Activated CD4-positive, alpha-beta T cell treated with anti-CD3 and anti-CD28 coated beads, Interleukin-2, amount 50 U/mL, for 48 hours (primary cell): ENCODE data around the gene LMCD1.

ENCODE experiments used
- DNase-seq, 2 experiments: peaks; one replicate each; pipeline ENCODE4 v3.0.0-alpha.2; 2020

LMCD1 gene

DNA sequence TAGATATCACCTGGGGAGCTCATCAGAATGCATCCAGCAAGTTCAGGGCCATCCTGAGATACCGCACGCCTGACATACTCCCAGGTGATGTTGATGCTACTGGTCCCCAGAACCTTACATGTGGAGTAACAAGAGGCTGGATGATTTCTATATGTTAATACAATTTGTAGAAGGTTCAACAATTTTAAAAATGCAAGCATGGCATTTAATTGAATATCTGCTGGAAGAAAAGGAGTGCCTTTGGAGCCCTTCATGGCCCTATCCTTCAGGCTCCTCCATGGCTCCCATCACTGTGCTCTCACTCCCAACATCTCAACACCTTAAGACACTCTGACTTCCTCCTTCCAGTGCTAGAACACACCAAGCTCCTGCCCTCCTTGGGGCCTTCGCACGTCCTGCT, 36.6 kb downstream of the LMCD1 start:
- no peak for DNase-seq

DNA sequence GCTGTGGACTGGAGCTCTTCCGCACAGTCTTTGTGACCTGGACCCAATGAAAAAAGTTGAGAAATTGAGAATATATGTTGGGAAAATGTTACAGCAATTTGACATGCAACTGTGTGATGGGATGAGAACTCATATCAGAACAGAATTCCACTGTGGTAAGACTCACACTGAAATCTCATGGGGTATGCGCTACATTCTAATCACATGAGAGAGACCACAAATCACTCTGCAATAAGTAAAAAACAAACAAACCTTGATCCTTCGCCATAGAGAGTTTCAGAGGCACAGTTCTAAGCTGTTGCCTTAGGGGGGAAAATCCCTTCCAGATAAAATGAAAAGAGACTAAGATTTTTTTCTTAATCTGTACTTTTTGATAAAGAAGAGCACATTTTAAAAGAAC, 37.3 kb downstream of the LMCD1 start:
- no peak for DNase-seq

DNA sequence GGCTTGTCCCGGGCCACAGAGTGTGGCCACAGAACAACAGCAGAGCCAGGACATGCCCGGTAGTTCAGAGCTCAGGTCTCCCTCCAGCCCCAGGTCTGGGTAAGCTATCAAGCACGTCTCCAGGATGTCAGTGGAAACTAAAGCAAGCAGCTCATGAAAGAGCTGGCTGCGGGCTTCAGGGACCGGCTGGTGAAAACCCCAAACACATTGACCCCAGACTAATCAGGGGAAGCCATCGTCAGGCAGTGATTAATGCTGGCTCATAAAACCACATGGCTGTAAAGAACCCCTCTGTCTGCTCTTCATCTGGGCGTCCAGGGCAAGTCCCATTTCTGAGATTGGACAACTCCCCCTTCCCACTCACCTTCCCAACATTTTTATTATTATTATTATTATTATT, 37.8 kb downstream of the LMCD1 start:
- no peak for DNase-seq

DNA sequence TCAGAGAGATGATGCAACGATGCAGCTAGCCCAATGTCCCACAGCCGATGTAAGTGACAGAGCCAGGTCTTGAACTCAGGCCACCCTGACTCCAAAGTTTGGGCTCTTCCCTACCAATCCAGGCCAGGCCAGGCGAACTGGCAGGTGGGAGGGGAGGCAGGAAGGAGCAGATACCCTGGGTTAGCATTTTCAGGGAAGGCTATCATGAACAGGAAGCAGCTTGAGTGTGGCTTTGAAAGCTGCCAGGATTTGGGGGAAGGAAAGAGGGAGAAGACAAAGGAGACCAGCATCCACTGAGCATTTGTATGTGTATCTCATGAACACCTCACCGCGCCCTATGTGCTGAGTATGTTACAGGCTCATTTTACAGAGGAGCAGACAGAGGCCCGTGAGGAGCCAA, 38.8 kb downstream of the LMCD1 start:
- no peak for DNase-seq

DNA sequence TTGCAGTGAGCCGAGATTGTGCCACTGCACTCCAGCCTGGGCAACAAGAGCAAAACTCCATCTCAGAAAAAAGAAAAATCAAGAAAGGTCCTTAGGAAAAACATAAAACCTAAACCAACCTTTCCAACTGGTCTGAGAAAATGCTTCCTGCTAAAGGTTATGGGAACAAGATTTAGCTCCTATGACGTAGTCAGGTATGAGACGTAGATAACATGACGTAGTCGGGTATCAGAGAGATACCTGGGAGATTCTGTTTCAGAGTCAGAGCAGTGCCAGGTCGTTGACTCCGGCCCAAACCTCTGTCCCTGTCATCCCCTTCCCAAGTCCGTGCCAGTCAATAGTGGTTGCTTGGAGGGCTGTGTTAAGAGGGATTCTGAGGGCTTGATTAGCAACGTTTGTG, 39.9 kb downstream of the LMCD1 start:
- no peak for DNase-seq

DNA sequence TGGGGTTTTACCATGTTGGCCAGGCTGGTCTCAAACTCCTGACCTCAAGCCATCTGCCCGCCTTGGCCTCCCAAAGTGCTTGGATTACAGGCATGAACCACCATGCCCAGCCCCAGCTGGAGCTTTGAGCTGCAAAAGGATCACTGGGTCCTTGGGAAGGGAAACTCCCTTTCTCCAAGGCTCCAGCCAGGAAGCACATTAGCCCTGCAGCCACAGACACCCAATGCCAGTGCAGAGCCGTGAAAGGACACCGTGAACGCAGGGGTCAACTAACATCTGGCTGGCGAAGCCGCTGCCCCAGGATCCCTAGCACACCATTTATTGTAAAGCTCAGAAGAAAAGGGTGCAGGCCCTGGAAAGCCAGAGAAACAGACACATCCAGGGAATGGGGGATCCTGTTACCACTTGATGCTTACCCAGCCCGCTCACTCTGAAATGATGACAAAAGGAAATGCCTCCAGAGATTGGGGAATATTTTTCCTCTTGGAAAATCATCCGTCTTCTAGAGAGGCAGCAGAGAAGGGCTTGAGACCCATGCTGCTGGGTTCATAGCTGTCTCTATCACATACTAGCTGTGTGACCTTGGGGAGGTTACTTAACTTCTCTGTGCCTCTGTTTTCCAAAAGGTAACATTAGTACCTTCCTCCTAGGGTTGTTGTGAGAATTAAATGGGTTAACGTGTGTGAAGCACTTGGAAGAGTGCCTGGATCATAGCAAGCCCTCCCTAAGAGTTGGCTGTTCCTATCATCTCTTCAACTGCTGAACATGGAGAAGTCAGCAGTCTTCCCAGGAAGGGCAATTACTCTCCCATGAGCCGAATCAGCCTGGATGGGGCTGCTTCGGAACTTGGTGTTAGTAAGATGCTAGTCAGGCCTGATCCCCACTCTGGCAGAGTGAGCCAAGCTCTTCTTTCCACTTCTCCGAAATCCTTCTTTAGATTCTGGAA, 40.8 kb downstream of the LMCD1 start:
- no peak for DNase-seq

DNA sequence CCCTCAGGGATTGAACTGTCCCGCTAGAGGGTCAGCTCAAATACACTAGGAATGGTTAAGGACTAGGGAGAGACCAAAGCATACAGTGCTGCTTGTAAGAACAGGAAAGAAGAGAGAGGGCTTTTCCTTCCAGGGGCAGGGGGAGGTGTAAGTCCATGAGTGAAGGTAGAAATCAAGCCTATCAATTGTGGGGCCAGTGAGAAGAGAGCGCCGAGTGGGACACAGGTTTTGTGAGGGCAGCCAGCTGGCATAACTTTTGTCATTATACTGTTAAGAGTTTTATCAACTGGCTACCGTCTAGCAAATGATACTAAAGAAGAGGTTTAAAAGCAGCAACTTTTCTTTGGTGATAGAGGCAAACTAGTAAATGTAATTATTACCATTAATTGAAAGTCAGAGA, 45.0 kb downstream of the LMCD1 start:
- no peak for DNase-seq

DNA sequence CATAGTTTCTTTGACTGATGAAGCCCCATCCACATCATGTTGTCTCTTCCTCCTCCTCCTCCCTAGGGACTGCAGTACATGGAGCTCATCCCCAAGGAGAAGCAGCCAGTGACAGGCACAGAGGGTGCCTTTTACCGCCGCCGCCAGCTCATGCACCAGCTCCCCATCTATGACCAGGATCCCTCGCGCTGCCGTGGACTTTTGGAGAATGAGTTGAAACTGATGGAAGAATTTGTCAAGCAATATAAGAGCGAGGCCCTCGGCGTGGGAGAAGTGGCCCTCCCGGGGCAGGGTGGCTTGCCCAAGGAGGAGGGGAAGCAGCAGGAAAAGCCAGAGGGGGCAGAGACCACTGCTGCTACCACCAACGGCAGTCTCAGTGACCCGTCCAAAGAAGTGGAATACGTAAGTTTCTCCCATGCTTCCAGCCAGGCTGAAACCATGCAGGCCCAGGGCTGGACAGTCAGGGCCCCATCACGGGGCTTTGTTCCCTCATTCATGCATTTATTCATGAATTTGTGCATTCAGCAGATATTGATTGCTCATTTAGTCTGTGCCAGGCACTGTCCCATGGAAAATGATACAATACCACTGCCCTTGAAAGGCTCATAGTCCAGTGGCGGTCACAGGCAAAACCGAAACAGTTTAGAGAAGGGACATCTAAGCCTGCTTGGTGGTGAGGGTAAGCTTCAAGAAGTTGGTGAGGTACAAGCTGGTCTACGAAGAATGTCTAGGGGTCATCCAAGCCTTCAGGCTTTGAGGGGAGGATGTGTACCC, 47.1 kb downstream of the LMCD1 start:
- no peak for DNase-seq

DNA sequence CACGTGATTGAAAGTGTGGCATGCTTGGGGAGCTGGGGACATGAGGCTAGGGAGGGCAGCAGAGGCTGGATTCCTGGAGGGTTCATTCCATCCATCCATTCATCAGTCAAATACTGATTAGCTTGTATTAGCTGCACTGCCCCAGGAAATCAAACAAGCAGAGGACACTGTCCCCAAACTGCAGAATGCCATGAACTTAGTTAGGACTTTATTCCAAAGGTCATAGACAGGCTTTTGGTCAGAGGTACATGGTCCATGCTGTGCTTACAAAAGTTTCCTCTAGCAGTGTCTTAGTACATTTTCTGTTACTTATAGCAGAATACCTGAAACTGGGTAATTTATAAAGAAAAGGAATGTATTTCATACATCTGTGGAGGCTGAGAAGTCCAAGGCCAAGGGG, 47.7 kb downstream of the LMCD1 start:
- no peak for DNase-seq

DNA sequence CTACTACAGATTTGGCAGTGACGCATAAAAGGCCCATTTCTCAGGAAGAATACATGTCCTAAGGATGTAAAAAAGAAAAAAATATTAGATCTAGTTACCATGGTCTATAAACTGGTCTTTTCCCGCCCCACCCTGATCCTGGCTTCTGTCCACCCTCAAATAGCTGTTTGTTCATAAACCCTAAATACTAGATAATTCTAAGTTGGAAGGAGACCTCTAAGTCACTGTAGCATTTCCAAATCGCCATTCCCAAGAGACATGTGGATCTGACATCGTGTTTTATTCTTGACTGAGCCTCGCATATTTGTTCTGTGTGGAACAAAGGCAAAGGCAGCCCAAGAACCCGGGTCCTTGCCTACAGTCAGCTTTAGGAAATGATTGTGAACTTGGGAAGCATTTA, 49.0 kb downstream of the LMCD1 start:
- no peak for DNase-seq

DNA sequence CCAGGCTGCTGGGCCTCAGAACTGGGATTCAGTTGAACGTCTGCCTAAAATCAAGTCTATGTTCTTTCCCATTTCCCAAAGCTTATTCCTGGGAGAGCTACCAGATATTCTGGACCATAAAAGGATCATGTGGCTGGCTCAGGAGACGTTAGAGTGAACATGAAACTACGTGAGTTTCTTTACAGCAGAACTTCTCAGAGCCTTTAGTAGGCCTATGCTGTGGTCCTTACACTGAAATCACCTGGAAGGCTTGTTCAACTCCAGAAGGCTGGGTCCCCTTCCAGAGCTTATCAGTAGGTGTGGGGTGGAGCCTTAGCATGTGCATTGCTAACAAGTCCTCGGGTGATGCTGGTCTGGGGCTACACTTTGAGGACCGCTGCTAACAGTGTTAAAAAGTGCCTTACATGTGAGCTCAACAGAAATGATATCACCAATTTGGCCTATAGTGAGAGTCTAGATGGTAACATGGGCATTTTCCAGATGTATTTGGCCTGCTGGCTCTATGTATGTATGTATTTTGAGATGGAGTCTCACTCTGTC, 50.7 kb downstream of the LMCD1 start:
- no peak for DNase-seq

DNA sequence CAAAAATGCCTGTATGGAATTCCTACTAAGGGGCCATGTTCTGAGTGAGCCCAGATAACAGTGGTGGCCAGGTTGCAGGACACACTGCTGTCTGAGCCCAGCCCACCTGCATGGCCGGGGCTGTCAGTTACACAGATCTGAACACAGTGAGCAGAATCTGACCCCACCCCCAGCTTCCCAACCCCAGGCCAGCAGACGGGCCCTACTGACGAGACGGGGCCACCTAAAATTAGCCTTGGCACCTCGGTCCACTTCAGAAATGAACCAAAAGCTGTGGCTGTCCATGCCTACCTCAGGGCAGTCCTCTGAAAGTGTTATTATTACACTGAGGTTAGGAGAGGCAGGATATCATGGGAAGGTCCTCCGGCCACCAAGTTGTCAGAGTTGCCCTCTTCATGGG, 51.8 kb downstream of the LMCD1 start:
- DNase-seq, result no peak

DNA sequence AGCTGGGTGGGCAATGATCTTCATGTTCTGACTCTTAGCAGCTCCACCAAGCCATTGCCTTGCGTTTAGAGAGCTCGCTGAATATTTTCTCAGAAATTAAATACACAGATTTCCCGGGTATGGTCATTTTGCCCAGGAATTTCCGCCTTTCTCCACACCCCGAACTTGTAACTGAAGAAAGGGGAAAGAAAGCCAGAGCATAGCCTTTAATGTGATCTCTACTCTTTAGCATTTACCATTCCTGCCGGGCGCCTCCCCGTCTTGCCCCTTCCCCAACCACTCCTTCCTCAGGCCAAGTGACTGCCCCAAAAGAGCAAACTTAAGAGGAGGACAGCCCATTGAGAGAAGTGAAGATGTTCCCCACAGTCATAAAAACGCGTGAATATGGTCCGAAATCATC, 53.1 kb downstream of the LMCD1 start:
- no peak for DNase-seq

DNA sequence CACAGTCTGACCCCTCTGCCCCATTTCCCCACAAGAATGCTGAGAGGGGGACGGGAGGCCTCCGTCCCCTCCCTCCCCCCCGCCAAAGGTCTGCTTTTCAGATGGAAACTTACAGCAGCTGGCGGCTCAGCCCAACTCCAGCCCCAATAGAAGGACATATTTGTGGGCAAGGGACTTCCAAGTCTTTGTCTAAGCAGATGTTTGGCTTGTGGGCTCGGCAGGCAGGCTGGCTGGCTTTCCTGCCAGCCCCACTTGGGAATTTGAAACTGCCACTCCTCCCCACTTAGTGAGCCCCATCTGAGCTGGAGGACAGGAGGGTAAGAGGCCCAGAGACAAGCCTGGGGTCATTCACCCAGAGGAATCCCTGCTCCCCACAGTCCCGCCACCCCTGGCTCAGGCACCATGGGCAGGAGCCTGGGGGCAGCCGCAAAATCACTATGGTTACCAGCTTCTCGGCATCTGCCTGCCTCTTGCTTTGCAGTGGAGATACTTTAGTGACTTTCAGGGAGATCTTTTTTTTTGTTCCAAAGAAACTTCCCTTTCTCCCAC, 53.6 kb downstream of the LMCD1 start:
- DNase-seq, result no peak

DNA sequence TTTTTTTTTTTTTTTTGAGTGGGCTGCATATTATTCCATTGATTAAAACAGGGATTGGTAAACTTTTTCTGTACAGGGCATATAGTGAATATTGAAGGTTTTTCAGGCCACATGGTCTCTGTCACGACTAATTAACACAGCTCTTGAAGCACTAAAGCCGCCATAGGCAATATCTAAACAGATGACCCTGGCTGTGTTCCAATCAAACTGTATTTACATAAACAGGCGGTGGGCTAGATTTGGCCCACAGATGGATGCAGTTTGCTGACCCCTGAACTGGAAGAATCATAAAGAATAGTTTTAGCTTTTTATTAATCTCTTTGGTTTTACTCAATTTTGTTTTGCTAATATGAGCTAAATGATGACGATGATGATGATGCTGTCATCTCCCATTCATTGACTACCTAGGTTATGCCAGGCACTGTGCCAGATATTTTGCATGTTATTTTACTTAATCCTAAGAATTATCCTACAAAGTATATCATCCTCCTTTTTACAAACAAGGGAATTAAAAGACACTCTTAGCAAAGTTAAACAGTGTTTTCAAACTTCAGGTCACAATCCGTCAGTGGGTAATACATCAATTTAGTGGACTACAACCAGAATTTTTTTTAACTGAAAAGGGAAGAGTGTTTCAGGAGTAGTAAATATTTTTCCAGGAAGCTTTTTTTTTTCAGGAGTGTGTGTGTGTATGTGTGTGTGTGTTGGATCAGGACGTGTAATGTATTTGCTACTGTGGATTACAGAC, 54.3 kb downstream of the LMCD1 start:
- DNase-seq, result no peak

DNA sequence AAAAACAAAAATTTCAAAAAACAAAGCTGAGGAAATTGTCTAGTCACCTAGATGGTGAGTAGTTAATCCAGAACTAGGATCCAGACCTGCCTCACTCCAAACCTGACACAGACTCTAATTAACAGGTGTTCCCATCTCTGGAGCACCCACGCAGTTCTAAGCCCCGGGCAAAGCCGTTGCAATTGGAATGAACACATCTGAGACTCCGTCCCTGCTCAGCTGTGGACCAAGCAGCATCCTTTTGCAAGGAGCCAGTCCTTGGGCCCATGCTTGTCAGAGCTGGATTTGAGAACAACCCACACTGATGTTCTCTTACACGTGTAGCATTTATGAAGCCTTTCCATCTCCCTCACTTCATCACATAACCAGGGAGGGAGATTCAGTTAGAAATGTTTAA, 54.8 kb downstream of the LMCD1 start:
- DNase-seq, result no peak

DNA sequence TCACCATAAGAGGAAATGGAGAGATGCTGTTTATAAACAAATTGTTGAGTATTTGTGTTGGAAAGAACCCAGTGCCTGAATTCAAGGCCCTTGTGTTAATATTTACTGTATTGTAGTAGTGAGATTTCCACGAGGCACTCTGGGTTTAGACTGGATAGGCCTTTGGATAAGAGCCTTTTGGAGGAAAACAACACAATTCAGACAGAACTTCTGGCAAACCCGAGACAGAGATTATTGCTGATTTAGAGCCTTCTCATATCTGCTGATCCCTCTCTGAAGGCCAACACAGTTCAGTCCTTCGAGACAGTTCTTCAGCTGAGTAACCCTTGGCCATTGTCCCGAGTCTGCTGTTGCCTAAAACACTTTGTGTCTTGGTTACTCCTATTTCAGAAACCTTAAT, 55.7 kb downstream of the LMCD1 start:
- no peak for DNase-seq

DNA sequence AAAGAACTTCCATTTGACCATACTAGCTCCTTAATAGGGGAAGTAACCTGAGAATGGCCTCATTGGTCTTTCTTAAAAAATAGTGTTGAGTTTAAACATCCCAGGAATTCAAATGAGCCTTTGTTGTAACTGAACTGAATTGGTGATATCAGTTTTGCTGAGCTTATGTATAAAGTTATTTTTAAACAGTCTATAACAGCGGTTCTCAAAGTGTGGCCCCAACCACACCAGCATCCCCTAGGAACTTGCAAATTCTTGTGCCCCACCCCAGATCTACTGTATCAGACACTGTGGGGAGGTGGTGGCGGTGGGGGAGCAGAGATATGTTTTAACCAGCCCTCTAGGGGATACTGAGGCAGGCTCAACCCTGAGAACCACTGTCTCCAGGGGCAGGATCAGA, 57.0 kb downstream of the LMCD1 start:
- no peak for DNase-seq

DNA sequence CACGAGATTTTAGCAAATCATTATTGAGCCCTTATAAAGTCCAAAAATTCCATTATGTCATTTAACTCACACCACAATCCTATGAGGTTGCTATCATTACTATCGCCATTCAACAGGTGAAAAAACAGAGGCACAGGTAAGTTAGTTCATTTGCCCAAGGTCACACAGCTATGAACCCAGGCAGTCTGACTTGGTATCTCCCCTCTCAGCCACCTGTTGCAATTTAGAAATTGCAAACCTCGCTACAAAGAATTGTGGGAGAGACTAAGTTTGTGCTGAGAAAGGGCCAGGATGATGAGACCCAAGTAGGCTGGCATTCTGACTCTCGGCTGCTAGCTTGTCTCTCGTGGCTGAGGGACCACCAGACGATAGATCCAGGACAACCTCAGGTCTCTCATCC, 57.7 kb downstream of the LMCD1 start:
- DNase-seq, result no peak

DNA sequence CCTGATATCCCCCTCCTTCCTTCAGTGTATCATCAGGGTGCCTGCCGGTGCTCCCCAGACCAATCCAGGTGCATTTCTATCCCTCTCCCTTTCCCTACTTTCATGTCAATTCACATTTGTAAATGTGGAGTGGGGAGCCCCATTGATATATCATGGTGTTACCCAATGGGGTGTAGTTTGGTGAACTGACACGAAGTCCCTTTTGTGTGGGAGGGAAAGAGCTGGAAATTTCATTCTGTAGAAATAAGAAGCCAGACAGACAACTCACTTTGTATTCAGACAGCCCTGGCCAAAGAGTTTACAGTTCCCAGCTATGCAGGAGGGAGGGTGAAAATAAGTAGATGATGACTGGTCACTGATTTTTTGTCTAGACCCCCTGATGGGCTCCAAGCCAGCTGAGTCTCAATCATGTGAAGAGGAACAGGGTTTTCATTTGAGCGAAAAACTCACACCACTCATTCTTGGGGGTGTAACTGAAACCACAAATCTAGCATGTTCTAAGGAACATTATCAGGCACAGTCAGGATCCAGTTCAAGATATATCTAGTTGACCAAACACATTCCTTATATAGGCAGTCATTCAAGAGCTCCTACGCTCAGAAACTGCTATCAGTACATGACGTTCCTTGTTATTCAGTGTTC, 58.9 kb downstream of the LMCD1 start:
- DNase-seq, result no peak

DNA sequence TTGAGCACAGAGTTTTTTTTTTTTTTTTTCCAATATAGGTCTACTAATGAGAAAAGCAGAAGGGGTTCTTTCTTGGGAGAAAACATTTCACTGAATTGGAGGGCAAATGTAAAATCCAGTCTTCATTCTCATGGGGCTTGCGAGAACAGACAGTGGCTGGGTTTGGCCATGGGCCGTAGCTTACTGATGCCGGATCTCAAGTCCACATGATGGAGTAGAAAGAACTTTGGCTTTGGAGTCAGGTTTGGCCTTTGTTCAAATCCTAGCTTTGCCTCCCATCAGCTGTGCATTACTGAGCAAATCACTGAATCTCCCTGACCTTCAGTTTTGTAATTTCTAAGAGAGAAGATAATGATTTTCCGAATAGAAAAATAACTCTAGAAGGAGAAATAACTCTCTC, 59.7 kb downstream of the LMCD1 start:
- no peak for DNase-seq

DNA sequence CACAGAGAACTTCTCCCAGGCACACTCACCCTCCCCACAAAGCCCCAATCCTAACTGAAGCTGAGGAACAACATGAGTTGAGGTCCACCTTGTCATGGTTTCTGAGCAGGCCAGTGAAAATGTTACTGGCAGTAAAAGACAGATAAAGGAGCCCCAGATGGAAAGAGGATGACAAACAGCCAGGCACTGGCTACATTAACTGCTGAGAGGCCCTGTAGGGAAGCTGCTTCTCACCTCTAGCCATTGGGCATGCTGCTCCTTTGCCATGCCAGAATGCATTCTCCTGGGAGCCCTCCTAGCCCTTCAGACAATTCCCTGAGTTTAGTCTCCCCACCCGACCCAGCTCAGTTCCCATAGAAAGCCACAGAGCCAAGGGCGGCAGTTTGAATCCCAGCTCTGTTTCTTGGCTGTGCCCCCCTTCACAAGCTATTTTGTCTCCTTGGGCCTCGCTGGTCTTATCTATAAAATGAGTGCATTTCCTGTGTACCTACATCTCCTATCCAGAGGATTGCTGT, 60.5 kb downstream of the LMCD1 start:
- no peak for DNase-seq
